Caco-2 (cell line): Measurements from ENCODE around the gene CD74. TPM values are rescaled to one million over a fixed set of nuclear protein-coding genes. Genes with fewer than 3 reads are reported as not detected.

Source experiments
- BruUV-seq: library from RNA; stranded (reverse); fragments of 400-500 nt; replicated peaks from 2 replicates; lab custom pipeline; 2021; lab: Mats Ljungman, UMichigan
- CTCF ChIA-PET: fragments of 300-600 bp; sonication (Branson Sonifier 250); formaldehyde crosslinking; loops from one replicate; lab custom pipeline; 2022; ENCODE audit warnings: antibody characterized with exemption; lab: Charles Lee
- POLR2A ChIA-PET: fragments of 300-600 bp; sonication (Branson Sonifier 250); formaldehyde crosslinking; loops from one replicate; lab custom pipeline; 2022; ENCODE audit warnings: antibody characterized with exemption; lab: Charles Lee
- DNase-seq, 2 experiments: peaks; one replicate each; pipeline versions ENCODE4 v3.0.0 to v3.0.0-alpha.2; 2020 to 2022
- H3K27me3 ChIP-seq: replicated peaks from 2 replicates; pipeline ENCODE4 v1.6.0; 2011; ENCODE audit warnings: low read length; ENCODE audit not compliant: control insufficient read depth, insufficient read depth
- H3K36me3 ChIP-seq: 2 replicates; pipeline ENCODE4 v1.5.1; 2011; ENCODE audit warnings: low read length; ENCODE audit not compliant: control insufficient read depth, insufficient read depth
- H3K4me1 ChIP-seq: fragments of 250-450 bp; sonication (Bioruptor Pico); 2 replicates; pipeline ENCODE4 v1.5.1; 2020; ENCODE audit warnings: mild to moderate bottlenecking
- H3K4me3 ChIP-seq: 2 replicates; pipeline ENCODE4 v1.5.1; 2011; ENCODE audit warnings: low read depth, mild to moderate bottlenecking, control low read depth, low read length
- H3K9me3 ChIP-seq: fragments of 250-450 bp; sonication (Bioruptor Pico); 2 replicates; pipeline ENCODE4 v1.5.1; 2020; ENCODE audit warnings: mild to moderate bottlenecking, moderate library complexity
- H3K27ac Mint-ChIP-seq: one replicate; pipeline ENCODE4 v1.8.0; 2022; ENCODE audit warnings: mixed read lengths; ENCODE audit not compliant: unreplicated experiment
- H3K27me3 Mint-ChIP-seq: one replicate; pipeline ENCODE4 v1.8.0; 2022; ENCODE audit warnings: mixed read lengths; ENCODE audit not compliant: insufficient read depth, unreplicated experiment
- H3K36me3 Mint-ChIP-seq: one replicate; pipeline ENCODE4 v1.8.0; 2022; ENCODE audit warnings: mild to moderate bottlenecking, mixed read lengths; ENCODE audit not compliant: insufficient read depth, unreplicated experiment
- H3K4me1 Mint-ChIP-seq: one replicate; pipeline ENCODE4 v1.8.0; 2022; ENCODE audit warnings: low read depth, mixed read lengths; ENCODE audit not compliant: unreplicated experiment
- H3K4me3 Mint-ChIP-seq: one replicate; pipeline ENCODE4 v1.8.0; 2022; ENCODE audit warnings: mild to moderate bottlenecking, moderate library complexity, mixed read lengths; ENCODE audit not compliant: unreplicated experiment
- H3K9me3 Mint-ChIP-seq: one replicate; pipeline ENCODE4 v1.8.0; 2022; ENCODE audit warnings: mixed read lengths; ENCODE audit not compliant: unreplicated experiment
- CTCF ChIP-seq, 2 experiments: fragments of 200-600 bp in 1 of 2; IDR thresholded peaks; 1 replicate in 1 of 2; 2 replicates in 1 of 2; pipeline versions ENCODE4 v1.5.1 to v1.8.0; 2011 to 2022; ENCODE audit warnings: antibody characterized with exemption in 1 of 2, control low read depth in 1 of 2, inconsistent platforms in 1 of 2, low read depth in 1 of 2, low read length in 1 of 2, mild to moderate bottlenecking in 1 of 2, moderate library complexity in 1 of 2; ENCODE audit not compliant: insufficient read depth in 1 of 2, severe bottlenecking in 1 of 2, unreplicated experiment in 1 of 2
- intact Hi-C: fragments of 100-400 bp; cut with micrococcal nuclease; formaldehyde crosslinking; loops from one replicate; pipeline ENCODE4 v1.10.0; 2022; ENCODE audit not compliant: unreplicated experiment
- total RNA-seq: library from RNA; stranded (reverse); gene quantifications from 2 replicates; pipeline ENCODE4 v1.2.3, GENCODE V29; 2022

The CD74 gene
- total RNA-seq, 1 experiment from 2014 or later, result 59.3 TPM

DNA sequence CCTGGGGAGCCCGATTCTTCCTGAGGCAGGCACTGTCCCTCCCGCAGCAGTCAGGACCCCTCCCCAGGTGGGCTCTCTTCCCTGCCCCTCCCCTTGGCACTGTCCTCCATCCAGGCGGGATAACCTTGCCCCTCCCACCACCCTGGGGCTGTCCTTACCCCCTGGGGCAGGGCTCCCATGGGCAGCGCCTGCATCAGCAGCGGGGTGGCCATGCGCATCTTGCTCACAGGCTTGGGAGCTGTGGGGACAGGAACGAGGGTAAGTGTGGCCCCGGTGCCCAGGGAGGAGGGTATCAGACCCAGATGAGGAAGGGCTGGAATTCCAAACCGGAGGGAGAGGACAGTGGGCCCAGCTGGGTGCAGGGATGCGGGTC, 6.0 kb downstream of the CD74 start:
- Mint-ChIP-seq H3K4me1 (peaks cover 7% of the 10 kb centered on the region), H3K4me3 (no peak overlapping the region), H3K36me3 (peaks cover 31% of the 10 kb centered on the region), H3K27ac (no peak overlapping the region), H3K27me3 (no peaks in the 10 kb centered on the region), H3K9me3 (no peaks in the 10 kb centered on the region)
- intact Hi-C loops, result no loop called here
- peaks cover 6% of the 10 kb centered on the region for H3K4me1 ChIP-seq
- H3K36me3 ChIP-seq, result peaks cover 1% of the 10 kb centered on the region; the same call in 1 of the 2 replicates
- DNase-seq, result no peak
- POLR2A ChIA-PET, result no interaction called here
- no peak for TF ChIP-seq CTCF (IDR thresholded peaks at IDR 0.05; ENCODE audit: insufficient read depth in 1 of 2, low read depth in 1 of 2, low read length in 1 of 2, severe bottlenecking in 1 of 2, unreplicated experiment in 1 of 2)
- CTCF ChIA-PET, result no interaction called here
- no peak overlapping the region for H3K4me3 ChIP-seq
- H3K9me3 ChIP-seq, result no peaks in the 10 kb centered on the region
- H3K27me3 ChIP-seq, result no peaks in the 10 kb centered on the region
- BruUV-seq, result no TSS peak

GRCh38 chr5:150406103-150406722, 6.5 kb downstream of the CD74 start:
- Histone ChIP-seq H3K4me1 (peaks cover 6% of the 10 kb centered on the region), H3K4me3 (no peak overlapping the region), H3K27me3 (no peaks in the 10 kb centered on the region), H3K9me3 (no peaks in the 10 kb centered on the region), H3K36me3 (peaks cover 1% of the 10 kb centered on the region; the same call in 1 of the 2 replicates)
- H3K9me3 Mint-ChIP-seq, result no peaks in the 10 kb centered on the region
- ChIA-PET POLR2A (no interaction called here), CTCF (interaction anchor here (0.6 kb wide), 1 partner anchor 340 kb away, joined by 3 read pairs; no protein-coding TSS in a partner anchor)
- no peak overlapping the region for H3K4me3 Mint-ChIP-seq
- TF ChIP-seq CTCF (IDR thresholded peaks at IDR 0.05; ENCODE audit: insufficient read depth in 1 of 2, low read depth in 1 of 2, low read length in 1 of 2, severe bottlenecking in 1 of 2, unreplicated experiment in 1 of 2), result no peak
- no peak for DNase-seq
- H3K4me1 Mint-ChIP-seq, result peaks cover 7% of the 10 kb centered on the region
- no peaks in the 10 kb centered on the region for H3K27me3 Mint-ChIP-seq
- peaks cover 36% of the 10 kb centered on the region for H3K36me3 Mint-ChIP-seq
- BruUV-seq, result no TSS peak
- intact Hi-C loops, result no loop called here
- no peak overlapping the region for H3K27ac Mint-ChIP-seq

DNA sequence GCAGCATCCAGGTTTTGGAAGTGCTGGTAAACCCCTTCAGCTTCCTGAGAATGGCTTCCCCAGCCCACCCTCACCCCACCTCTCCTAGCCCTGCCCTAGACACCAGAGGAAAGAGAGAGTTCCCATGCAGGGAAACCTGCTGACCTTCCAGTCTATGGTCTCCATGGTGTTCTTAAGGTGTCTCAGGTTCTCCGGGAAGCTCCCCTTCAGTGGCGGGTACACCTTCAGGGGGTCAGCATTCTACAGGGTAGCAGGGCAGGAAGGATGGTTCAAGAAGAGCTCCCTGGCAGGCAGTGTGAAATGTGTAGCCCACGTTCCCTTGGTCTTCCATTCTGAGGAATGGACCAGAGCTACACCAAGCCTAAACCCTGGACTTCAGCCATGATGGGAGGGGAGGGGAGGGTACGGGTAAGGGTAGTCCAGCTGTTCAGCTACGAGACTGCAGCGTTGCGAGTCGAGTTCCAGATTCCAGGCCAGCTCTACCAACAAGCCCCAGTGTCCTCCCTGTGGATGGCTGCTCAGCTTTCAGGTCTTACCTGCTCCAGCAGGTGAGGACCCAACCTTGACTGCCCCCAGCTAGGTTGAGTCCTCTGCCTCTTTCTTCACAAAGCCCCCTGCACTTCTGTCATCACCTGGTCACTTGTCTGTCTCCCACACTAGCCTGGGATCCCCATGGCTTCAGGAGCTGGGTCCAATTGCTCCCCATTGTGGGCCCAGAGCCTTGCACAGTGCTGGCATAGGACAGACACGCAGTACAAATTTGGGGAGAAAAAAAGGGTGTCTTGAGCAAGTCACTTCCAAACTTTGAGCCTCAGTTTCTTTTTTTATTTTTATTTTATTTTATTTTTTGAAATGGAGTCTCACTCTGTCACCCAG, 7.5 kb downstream of the CD74 start:
- no peak for TF ChIP-seq CTCF (IDR thresholded peaks at IDR 0.05; ENCODE audit: insufficient read depth in 1 of 2, low read depth in 1 of 2, low read length in 1 of 2, severe bottlenecking in 1 of 2, unreplicated experiment in 1 of 2)
- Histone ChIP-seq H3K4me1 (peaks cover 3% of the 10 kb centered on the region), H3K27me3 (no peaks in the 10 kb centered on the region), H3K9me3 (no peaks in the 10 kb centered on the region), H3K36me3 (peaks cover 1% of the 10 kb centered on the region; the same call in 1 of the 2 replicates), H3K4me3 (no peak overlapping the region)
- CTCF ChIA-PET, result no interaction called here
- Mint-ChIP-seq H3K9me3 (no peaks in the 10 kb centered on the region), H3K27ac (no peak overlapping the region), H3K27me3 (no peaks in the 10 kb centered on the region), H3K4me3 (no peak overlapping the region), H3K36me3 (peaks cover 36% of the 10 kb centered on the region), H3K4me1 (peaks cover 1% of the 10 kb centered on the region)
- intact Hi-C loops, result no loop called here
- POLR2A ChIA-PET, result no interaction called here
- BruUV-seq, result no TSS peak
- no peak for DNase-seq
